Mammary epithelial cell (primary cell): ENCODE data around the gene PLSCR5.

Source experiments
- CTCF ChIP-seq, 2 donors: IDR thresholded peaks in 1 of 2; conservative IDR thresholded peaks in 1 of 2; 2 replicates each; pipeline ENCODE4 v1.5.1; 2011 to 2012; ENCODE audit warnings: inconsistent platforms in 2 of 2, low read length in 2 of 2, mild to moderate bottlenecking in 2 of 2, control low read depth in 1 of 2, low read depth in 1 of 2; ENCODE audit not compliant: insufficient read depth in 1 of 2; ENCODE audit errors: extremely low read depth in 1 of 2
- EZH2 ChIP-seq: IDR thresholded peaks from 2 replicates; pipeline ENCODE4 v1.6.1; 2012; ENCODE audit warnings: low read length, inconsistent platforms, borderline replicate concordance

GRCh38 chr3:146598535-146598934 is 6.6 kb downstream of the PLSCR5 start:
- TF ChIP-seq CTCF (conservative IDR thresholded peaks at IDR 0.05 in 1 of 2, IDR thresholded peaks at IDR 0.05 in 1 of 2; ENCODE audit: extremely low read depth in 1 of 2, insufficient read depth in 1 of 2, low read depth in 1 of 2, low read length in 2 of 2) (no peak), EZH2 (no peak)
